ENCODE measurements around the gene OGG1. TPM values are rescaled to one million over a fixed set of nuclear protein-coding genes. Genes with fewer than 3 reads are reported as not detected.

OGG1 gene
- total and polyA plus RNA-seq, 9 of the 15 experiments (the other 6 are each of a cell fraction or from before 2014, with no cell fraction given), result 6.6 to 33.0 (median 24.4) TPM

- TF ChIP-seq VEZF1 (CRISPR knock-in tag; IDR thresholded peaks at IDR 0.05) (peak; percentile 94), FUS (optimal IDR thresholded peaks at IDR 0.05; ENCODE audit: low read depth, low read length) (no peak), SMC3 (conservative IDR thresholded peaks at IDR 0.05; ENCODE audit: insufficient read depth, low read depth, low read length) (no peak), ZBTB9 (CRISPR knock-in tag; IDR thresholded peaks at IDR 0.05) (peak; percentile 82; the same call in 1 of the 2 replicates), MCM3 (IDR thresholded peaks at IDR 0.05) (no peak), ZNF511 (CRISPR knock-in tag; IDR thresholded peaks at IDR 0.05) (no peak; the same call in 1 of the 2 replicates), ZNF253 (CRISPR knock-in tag; conservative IDR thresholded peaks at IDR 0.05) (no peak), ZBTB7A (IDR thresholded peaks at IDR 0.05; ENCODE audit: borderline replicate concordance, control insufficient read depth, low read depth, low read length) (peak; percentile 100), GTF2E2 (tag; IDR thresholded peaks at IDR 0.05) (peak; percentile 99), ESRRA (IDR thresholded peaks at IDR 0.05; ENCODE audit: borderline replicate concordance, low read depth) (peak; percentile 11; the same call in 1 of the 2 replicates), TGIF2 (CRISPR knock-in tag; IDR thresholded peaks at IDR 0.05) (no peak), JUN (IDR thresholded peaks at IDR 0.05; ENCODE audit: borderline replicate concordance, low read depth, low read length) (no peak), JUN (CRISPR knock-in tag; IDR thresholded peaks at IDR 0.05; ENCODE audit: borderline replicate concordance) (no peak; the same call in 1 of the 2 replicates), E2F4 (CRISPR knock-in tag; IDR thresholded peaks at IDR 0.05; ENCODE audit: low read depth) (no peak), CBX3 (IDR thresholded peaks at IDR 0.05; ENCODE audit: borderline replicate concordance in 1 of 2, low read length in 2 of 2) (0 out of 3 replicates have a peak, but pooled peaks of 1 of the 2 experiments have one; percentile 28), ARHGAP35 (IDR thresholded peaks at IDR 0.05; ENCODE audit: partially characterized antibody) (peak; percentile 86), GTF2B (IDR thresholded peaks at IDR 0.05; ENCODE audit: extremely low read depth, insufficient read length) (no peak), ETS2 (tag; IDR thresholded peaks at IDR 0.05; ENCODE audit: borderline replicate concordance, poor library complexity, severe bottlenecking) (no peak), RBM15 (IDR thresholded peaks at IDR 0.05; ENCODE audit: insufficient read depth, low read length) (no peak)
- TF ChIP-seq, protein P1, sequence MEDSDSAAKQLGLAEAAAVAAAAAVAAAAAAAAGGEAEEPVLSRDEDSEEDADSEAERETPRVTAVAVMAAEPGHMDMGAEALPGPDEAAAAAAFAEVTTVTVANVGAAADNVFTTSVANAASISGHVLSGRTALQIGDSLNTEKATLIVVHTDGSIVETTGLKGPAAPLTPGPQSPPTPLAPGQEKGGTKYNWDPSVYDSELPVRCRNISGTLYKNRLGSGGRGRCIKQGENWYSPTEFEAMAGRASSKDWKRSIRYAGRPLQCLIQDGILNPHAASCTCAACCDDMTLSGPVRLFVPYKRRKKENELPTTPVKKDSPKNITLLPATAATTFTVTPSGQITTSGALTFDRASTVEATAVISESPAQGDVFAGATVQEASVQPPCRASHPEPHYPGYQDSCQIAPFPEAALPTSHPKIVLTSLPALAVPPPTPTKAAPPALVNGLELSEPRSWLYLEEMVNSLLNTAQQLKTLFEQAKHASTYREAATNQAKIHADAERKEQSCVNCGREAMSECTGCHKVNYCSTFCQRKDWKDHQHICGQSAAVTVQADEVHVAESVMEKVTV (CRISPR knock-in tag; IDR thresholded peaks at IDR 0.05), result peak; percentile 45; the same call in 1 of the 2 replicates
These were observed 42.8 kb downstream of the OGG1 start, which contains the start of the genes ARPC4 and TADA3 (continued) for GRCh38 chr3:9792405-9793160.
